HepG2 (cell line): Measurements from ENCODE around the gene VGLL4. TPM values are rescaled to one million over a fixed set of nuclear protein-coding genes. Genes with fewer than 3 reads are reported as not detected.

Experiments
- AHR ChIP-seq: IDR thresholded peaks from 2 replicates; pipeline ENCODE4 v1.6.1; 2018; ENCODE audit warnings: missing genetic modification reagents, missing compliant biosample characterization
- BRCA1 ChIP-seq: sonication (generic); formaldehyde crosslinking; IDR thresholded peaks from 2 replicates; pipeline ENCODE4 v1.4.0; 2020; ENCODE audit warnings: missing genetic modification reagents
- CHCHD3 ChIP-seq: sonication (generic); formaldehyde crosslinking; IDR thresholded peaks from 2 replicates; pipeline ENCODE4 v1.8.0; 2022; ENCODE audit warnings: mild to moderate bottlenecking, missing genetic modification reagents, moderate library complexity
- FUBP1 ChIP-seq: sonication (generic); formaldehyde crosslinking; IDR thresholded peaks from 2 replicates; pipeline ENCODE4 v1.5.1; 2020; ENCODE audit warnings: missing genetic modification reagents, mild to moderate bottlenecking, borderline replicate concordance
- GABPB1 ChIP-seq: IDR thresholded peaks from 2 replicates; pipeline ENCODE4 v1.6.1; 2016; ENCODE audit warnings: mild to moderate bottlenecking, missing genetic modification reagents, moderate library complexity, missing compliant biosample characterization
- GMEB1 ChIP-seq: sonication (generic); formaldehyde crosslinking; IDR thresholded peaks from 2 replicates; pipeline ENCODE4 v1.5.1; 2020; ENCODE audit warnings: missing genetic modification reagents, mild to moderate bottlenecking, borderline replicate concordance
- GZF1 ChIP-seq: sonication (generic); formaldehyde crosslinking; IDR thresholded peaks from 2 replicates; pipeline ENCODE4 v1.5.1; 2020; ENCODE audit warnings: mild to moderate bottlenecking, missing genetic modification reagents
- MBD4 ChIP-seq: IDR thresholded peaks from 2 replicates; pipeline ENCODE4 v1.6.1; 2012; ENCODE audit warnings: low read length, inconsistent platforms, borderline replicate concordance
- MIER2 ChIP-seq: IDR thresholded peaks from 2 replicates; pipeline ENCODE4 v1.6.1; 2016; ENCODE audit warnings: missing biosample characterization, missing genetic modification reagents
- SRSF9 ChIP-seq: fragments of 200-400 bp; formaldehyde crosslinking; IDR thresholded peaks from 2 replicates; pipeline ENCODE4 v1.6.1; 2018; ENCODE audit warnings: borderline replicate concordance, mild to moderate bottlenecking, low read depth, low read length; ENCODE audit not compliant: insufficient read depth, poor library complexity, severe bottlenecking
- SRY ChIP-seq: sonication (generic); formaldehyde crosslinking; IDR thresholded peaks from 2 replicates; pipeline ENCODE4 v1.8.0; 2022; ENCODE audit warnings: mild to moderate bottlenecking, missing genetic modification reagents
- STAT6 ChIP-seq: sonication (generic); formaldehyde crosslinking; IDR thresholded peaks from 2 replicates; pipeline ENCODE4 v1.4.0; 2020; ENCODE audit warnings: missing genetic modification reagents, mild to moderate bottlenecking, borderline replicate concordance
- TOE1 ChIP-seq: sonication (generic); formaldehyde crosslinking; IDR thresholded peaks from 2 replicates; pipeline ENCODE4 v1.4.0; 2020; ENCODE audit warnings: mild to moderate bottlenecking, missing genetic modification reagents
- ZBTB8A ChIP-seq: sonication (generic); formaldehyde crosslinking; IDR thresholded peaks from 2 replicates; pipeline ENCODE4 v1.4.0; 2020; ENCODE audit warnings: mild to moderate bottlenecking, low read depth, missing genetic modification reagents, borderline replicate concordance
- ZFP90 ChIP-seq: sonication (generic); formaldehyde crosslinking; IDR thresholded peaks from 2 replicates; pipeline ENCODE4 v1.8.0; 2022; ENCODE audit warnings: missing genetic modification reagents, mild to moderate bottlenecking, inconsistent platforms, borderline replicate concordance
- ZNF224 ChIP-seq: sonication (generic); formaldehyde crosslinking; IDR thresholded peaks from 2 replicates; pipeline ENCODE4 v1.5.0; 2020; ENCODE audit warnings: mild to moderate bottlenecking, missing genetic modification reagents
- ZNF468 ChIP-seq: sonication (generic); formaldehyde crosslinking; IDR thresholded peaks from 2 replicates; pipeline ENCODE4 v1.8.0; 2022; ENCODE audit warnings: mild to moderate bottlenecking, moderate library complexity, missing genetic modification reagents
- ZNF549 ChIP-seq: sonication (generic); formaldehyde crosslinking; IDR thresholded peaks from 2 replicates; pipeline ENCODE4 v1.5.0; 2020; ENCODE audit warnings: missing genetic modification reagents
- ZNF563 ChIP-seq: sonication (generic); formaldehyde crosslinking; IDR thresholded peaks from 2 replicates; pipeline ENCODE4 v1.8.0; 2022; ENCODE audit warnings: mild to moderate bottlenecking, moderate library complexity, missing genetic modification reagents
- ZNF724P ChIP-seq: sonication (generic); formaldehyde crosslinking; IDR thresholded peaks from 2 replicates; pipeline ENCODE4 v1.8.0; 2022; ENCODE audit warnings: missing genetic modification reagents, borderline replicate concordance
- ZNF772 ChIP-seq: sonication (generic); formaldehyde crosslinking; IDR thresholded peaks from 2 replicates; pipeline ENCODE4 v1.5.0; 2020; ENCODE audit warnings: mild to moderate bottlenecking, missing genetic modification reagents
- ZNF773 ChIP-seq: sonication (generic); formaldehyde crosslinking; IDR thresholded peaks from 2 replicates; pipeline ENCODE4 v1.4.0; 2020; ENCODE audit warnings: missing genetic modification reagents, borderline replicate concordance
- ZNF782 ChIP-seq: sonication (generic); formaldehyde crosslinking; IDR thresholded peaks from 2 replicates; pipeline ENCODE4 v1.4.0; 2020; ENCODE audit warnings: missing genetic modification reagents, mild to moderate bottlenecking, borderline replicate concordance
- ZNF792 ChIP-seq: IDR thresholded peaks from 2 replicates; pipeline ENCODE4 v1.6.1; 2016
- polyA plus RNA-seq, 8 experiments: library from polyadenylated mRNA; depleted of rRNA in 3 of 8; stranded (reverse) in 7 of 8; unstranded in 1 of 8; fragments of >200 nt; fragmentation: Illumina TruSeq in 4 of 8; extraction: Trizol in 4 of 8; gene quantifications; 2 replicates each; pipeline versions ENCODE4 v1.2.1 to v1.2.3, GENCODE V29; 2011 to 2016; ENCODE audit warnings: low read depth in 4 of 8, missing spikeins in 1 of 8, mixed read lengths in 1 of 8; ENCODE audit not compliant: insufficient read depth in 1 of 8
- total RNA-seq, 5 experiments: library from RNA; depleted of rRNA; stranded (reverse); fragments of >200 nt; fragmentation: Illumina TruSeq; extraction: Trizol; gene quantifications; 2 replicates each; pipeline ENCODE4 v1.2.3, GENCODE V29; 2016; ENCODE audit warnings: low read depth in 1 of 5

Gene VGLL4
- total and polyA plus RNA-seq, 2 of the 13 experiments (the other 11 are each of a cell fraction or from before 2014, with no cell fraction given) = 23.2 to 39.0 TPM

GRCh38 chr3:11536132-11536935 lies 107.4 kb downstream of the VGLL4 start (continued):
- no peak; the same call in none of the 2 replicates for TF ChIP-seq ZNF224
- no peak for TF ChIP-seq ZNF724P
- no peak for TF ChIP-seq CHCHD3 (CRISPR knock-in tag)
- TF ChIP-seq MIER2 (CRISPR knock-in tag) = no peak
- TF ChIP-seq ZBTB8A (CRISPR knock-in tag) = no peak
- no peak; the same call in 1 of the 2 replicates for TF ChIP-seq ZNF772 (CRISPR knock-in tag)
- TF ChIP-seq BRCA1 (CRISPR knock-in tag) = no peak
- no peak for TF ChIP-seq ZNF468 (CRISPR knock-in tag)
- no peak for TF ChIP-seq MBD4
- TF ChIP-seq ZNF773 = no peak
- no peak for TF ChIP-seq AHR (CRISPR knock-in tag)
- TF ChIP-seq ZNF782 (CRISPR knock-in tag) = 0 out of 2 replicates have a peak, but pooled peaks have one; percentile 15
- no peak for TF ChIP-seq ZFP90 (CRISPR knock-in tag)
- no peak for TF ChIP-seq SRSF9
- TF ChIP-seq SRY (CRISPR knock-in tag) = no peak
- 0 out of 2 replicates have a peak, but pooled peaks have one; percentile 36 for TF ChIP-seq GMEB1 (CRISPR knock-in tag)
- 0 out of 2 replicates have a peak, but pooled peaks have one; percentile 73 for TF ChIP-seq FUBP1 (CRISPR knock-in tag)
- no peak for TF ChIP-seq STAT6 (CRISPR knock-in tag)
- TF ChIP-seq GABPB1 = peak; percentile 90
- no peak for TF ChIP-seq TOE1 (CRISPR knock-in tag)
- TF ChIP-seq GZF1 (CRISPR knock-in tag) = no peak
- TF ChIP-seq ZNF563 (CRISPR knock-in tag) = no peak
- no peak for TF ChIP-seq ZNF792 (CRISPR knock-in tag)
- TF ChIP-seq ZNF549 (CRISPR knock-in tag) = no peak
